GM19238 (cell line): ENCODE results near the gene SLC25A43.
A peak's percentile ranks its signal among the peaks of the same experiment; 100 is the strongest.
"Not testable (repeated sequence)": the region's sequence is repeated elsewhere in the genome, so short reads cannot be mapped to it uniquely, and the experiment has no call there.

Experiments
- DNase-seq: peaks from one replicate; pipeline ENCODE4 v3.0.0; 2011; ENCODE audit warnings: low spot score; ENCODE audit not compliant: insufficient read length

SLC25A43 gene

DNA sequence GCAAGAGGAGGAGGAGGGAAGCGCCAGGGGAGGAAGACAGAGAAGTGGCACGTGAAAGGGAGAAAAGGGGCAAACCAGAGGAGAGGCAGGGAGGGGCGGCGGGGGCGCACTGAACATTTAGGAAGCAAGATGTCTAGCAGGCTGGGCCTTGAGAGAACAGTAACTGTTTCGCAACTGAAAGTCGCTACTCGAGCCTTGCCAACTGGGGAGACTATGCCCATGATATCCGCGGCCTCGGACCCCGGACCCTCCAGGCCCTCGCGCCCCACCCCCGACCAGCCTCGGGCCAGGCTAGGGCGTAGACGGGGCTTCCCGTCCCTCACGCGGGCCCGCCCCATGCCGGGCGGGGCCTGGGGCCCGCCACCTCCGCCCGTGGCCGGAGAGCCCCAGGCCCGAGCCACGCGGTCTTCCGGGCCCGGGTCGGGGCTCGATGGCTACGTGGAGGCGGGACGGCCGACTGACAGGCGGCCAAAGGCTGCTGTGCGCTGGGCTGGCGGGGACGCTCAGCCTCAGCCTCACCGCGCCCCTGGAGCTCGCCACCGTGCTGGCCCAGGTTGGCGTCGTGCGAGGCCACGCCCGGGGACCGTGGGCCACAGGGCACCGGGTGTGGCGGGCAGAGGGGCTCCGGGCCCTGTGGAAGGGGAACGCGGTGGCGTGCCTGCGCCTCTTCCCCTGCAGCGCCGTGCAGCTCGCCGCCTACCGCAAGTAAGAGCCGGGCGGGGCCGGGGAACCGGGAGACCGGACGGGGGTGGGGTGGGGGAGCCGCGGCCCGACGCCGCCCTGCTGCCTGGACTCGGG, at the start of gene SLC25A43:
SLC25A43 (plus strand) TSS at position 363 of the 798 bp plus-strand sequence; CDS start at position 431, 68 bp downstream.
- DNase-seq: peak; percentile 73

DNA sequence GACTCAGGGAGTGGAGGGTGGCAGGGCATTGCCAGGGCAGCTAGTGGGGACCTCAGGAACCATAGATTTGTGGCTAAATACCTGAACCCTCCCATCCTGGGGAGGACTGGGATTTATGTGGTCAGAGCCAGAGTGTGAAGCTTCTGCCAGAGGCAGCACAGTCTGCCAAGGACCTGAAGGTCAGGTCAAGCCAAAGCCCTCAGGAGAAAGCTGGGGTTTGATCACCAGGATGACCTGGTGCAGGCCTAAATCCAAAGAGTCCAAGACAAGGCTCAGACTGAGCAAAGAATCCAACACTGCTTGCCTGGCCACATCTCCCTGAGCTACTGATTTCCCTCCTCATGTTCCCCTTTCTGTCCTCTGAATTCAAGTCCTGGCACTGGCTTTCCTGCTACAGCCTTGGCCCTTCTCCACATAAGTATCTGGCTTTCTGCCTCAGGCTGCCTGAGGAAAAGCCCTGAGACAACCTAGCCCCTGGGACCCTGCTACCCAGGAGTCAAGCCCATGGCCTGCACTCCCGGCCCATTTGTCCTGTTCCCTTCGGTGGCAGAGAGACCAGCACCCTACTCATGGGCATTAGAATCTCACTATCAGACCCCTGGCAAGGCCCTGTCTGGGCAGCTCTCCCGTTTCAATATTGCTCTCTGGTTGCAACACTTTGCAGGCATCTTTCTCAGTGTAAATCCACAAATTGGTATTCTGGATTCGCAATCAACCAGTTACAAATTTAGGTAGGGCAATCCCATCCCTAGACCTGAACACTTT, 39.3 kb upstream of the SLC25A43 start:
- no peak for DNase-seq

- not testable (repeated sequence) for DNase-seq
Observed at GRCh38 chrX:119361451-119361850, 37.7 kb upstream of the SLC25A43 start.

DNA sequence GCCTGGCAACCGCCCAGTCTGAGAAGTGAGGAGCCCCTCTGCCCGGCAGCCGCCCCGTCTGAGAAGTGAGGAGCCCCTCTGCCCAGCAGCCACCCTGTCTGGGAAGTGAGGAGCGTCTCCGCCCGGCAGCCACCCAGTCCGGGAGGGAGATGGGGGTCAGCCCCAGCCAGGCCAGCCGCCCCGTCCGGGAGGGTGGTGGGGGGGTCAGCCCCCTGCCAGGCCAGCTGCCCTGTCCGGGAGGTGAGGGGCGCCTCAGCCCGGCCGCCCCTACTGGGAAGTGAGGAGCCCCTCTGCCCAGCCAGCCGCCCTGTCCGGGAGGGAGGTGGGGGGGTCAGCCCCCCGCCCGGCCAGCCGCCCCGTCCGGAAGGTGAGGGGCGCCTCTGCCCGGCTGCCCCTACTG, 37.1 kb upstream of the SLC25A43 start:
- not testable (repeated sequence) for DNase-seq

DNA sequence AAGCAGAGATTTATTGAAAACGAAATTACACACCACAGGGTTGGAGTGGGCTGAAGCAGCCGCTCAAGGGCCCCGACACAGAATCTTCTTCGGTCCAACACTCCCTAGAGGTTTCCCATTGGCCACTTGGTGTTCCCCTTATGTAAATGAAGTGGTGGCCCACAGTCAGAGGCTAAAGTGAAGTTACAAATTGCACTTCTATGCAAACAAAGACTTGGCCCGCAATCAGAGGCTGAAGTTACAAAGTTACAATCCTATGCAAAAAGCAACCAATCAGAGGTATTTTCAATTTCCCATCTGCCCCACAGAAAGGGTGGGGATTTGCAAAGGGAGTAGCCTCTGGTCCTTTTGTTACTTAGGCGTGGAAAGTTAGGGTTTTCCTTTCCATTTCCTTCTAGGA, 35.7 kb upstream of the SLC25A43 start:
- no peak for DNase-seq

GRCh38 chrX:119371861-119372260, 27.3 kb upstream of the SLC25A43 start:
- DNase-seq: not testable (repeated sequence)

GRCh38 chrX:119374736-119375135, 24.4 kb upstream of the SLC25A43 start:
- DNase-seq: no peak

DNA sequence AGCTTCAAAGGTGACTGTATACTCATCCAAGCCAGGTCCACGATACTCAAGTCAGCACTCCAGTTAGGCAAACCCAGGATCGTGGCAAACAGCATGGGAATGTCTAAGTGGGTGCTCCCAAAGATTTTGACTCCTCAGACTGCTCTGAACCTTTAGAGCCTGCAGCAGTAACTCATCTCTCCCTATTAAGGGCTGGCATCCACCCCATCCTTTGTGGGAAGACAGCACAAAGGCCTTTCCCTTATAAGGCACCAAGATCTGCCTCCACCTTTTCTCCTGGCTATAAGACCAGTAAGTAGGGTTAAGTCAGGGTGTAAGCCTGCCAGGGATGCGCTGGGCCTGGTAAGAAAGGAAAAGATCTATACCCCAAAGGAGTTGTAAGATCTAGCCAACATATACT, 23.6 kb upstream of the SLC25A43 start:
- DNase-seq: no peak

- DNase-seq: no peak
Observed at GRCh38 chrX:119376312-119376711, 22.8 kb upstream of the SLC25A43 start.

DNA sequence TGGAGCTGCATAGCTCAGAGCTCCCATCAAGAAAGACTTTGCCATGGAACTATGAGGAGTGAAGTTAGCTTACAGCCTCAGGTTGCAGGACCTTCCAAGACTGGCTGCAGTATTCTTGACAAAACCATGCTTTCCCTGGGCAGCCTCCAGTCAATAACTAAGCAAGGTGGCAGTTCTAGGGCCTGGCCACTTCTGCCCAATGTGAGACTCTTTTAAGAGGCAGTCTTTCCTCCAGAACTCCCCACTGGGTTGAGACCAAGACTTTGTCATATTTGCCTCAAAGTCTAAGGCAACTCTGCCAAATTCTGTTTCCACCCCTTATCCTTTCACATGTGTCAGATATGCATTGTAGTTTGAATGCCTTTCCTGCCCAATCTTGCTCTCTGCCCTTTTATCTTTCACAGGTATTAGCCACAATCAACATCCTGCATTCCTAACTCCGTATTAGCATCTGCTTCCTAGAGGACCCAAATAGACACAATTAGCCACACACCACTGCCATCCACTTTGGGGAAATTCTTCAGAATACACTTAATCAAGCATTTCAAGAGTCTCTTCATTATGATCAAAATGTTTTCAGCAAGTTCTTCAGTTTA, 17.7 kb upstream of the SLC25A43 start:
- DNase-seq: no peak

GRCh38 chrX:119382606-119383005, 16.5 kb upstream of the SLC25A43 start:
- no peak for DNase-seq

- not testable (repeated sequence) for DNase-seq
Observed at GRCh38 chrX:119386685-119387084, 12.5 kb upstream of the SLC25A43 start.

GRCh38 chrX:119387426-119387825, 11.7 kb upstream of the SLC25A43 start:
- not testable (repeated sequence) for DNase-seq

- DNase-seq: no peak
Observed at GRCh38 chrX:119389214-119389613, 9.9 kb upstream of the SLC25A43 start.

GRCh38 chrX:119389871-119390501, 9.2 kb upstream of the SLC25A43 start:
- DNase-seq: no peak

GRCh38 chrX:119391279-119391678, 7.9 kb upstream of the SLC25A43 start:
- DNase-seq: no peak

- no peak for DNase-seq
Observed at GRCh38 chrX:119393144-119393543, 6.0 kb upstream of the SLC25A43 start.

DNA sequence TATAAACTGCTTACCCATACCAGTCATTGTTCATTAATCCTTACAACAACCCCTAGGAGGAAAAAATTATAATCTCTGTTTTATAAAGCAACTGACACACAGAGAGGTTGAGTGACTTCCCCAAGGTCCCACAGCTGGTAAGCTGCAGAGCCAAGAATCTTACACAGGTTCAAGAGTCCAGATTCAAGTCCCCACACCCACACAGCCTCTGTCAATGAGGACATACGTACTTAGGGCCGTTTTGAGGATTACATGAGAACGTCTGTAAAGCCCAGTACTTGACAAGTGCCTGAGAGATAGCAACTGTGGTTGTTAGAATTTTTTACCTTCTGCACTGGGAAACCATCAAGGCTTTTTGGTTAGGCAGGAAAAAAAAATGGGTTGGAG, 556 bp upstream of the SLC25A43 start:
- no peak for DNase-seq

GRCh38 chrX:119399772-119400101, 601 bp downstream of the SLC25A43 start:
- DNase-seq: no peak

- DNase-seq: no peak
Observed at GRCh38 chrX:119401569-119401968, 2.4 kb downstream of the SLC25A43 start.

DNA sequence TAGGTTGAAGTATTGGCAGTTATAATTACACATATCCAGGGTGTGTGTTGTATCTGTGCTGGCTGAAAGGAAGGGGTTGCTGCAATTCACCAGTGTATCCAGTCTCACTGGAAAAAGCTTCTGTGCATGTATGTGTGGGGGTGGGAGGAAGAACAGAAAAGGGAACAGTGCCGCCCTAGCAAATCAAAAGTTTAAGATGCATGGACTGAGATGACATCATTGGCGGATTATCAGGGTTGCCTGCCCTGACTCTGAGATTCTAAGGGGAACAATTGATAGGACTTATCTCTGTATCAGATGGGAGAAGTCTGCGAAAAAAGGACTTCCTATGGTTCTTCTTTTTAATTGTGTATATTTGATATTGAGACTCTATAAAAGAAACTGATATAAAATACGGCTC, 3.5 kb downstream of the SLC25A43 start:
- no peak for DNase-seq

DNA sequence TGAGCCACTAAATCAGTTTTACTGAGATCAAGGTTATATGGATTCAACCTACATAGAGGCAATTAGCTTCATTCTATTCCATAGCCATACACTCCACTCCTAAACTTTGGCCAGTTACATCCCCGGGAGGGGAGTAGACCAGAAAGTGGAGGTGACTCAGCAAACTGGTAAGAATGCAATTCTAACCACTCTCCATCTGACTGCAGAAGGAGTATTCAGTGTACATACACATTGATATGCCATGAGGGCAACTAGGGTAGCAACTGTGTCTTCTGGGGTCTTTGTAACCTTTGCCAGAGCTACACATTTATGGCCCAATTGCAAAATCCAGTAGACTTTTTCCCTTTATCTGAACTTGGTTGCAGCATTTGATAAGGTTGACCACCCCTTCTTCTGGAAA, 7.6 kb downstream of the SLC25A43 start:
- DNase-seq: no peak
